ENCODE measurements around the gene PRR20B. TPM values are rescaled to one million over a fixed set of nuclear protein-coding genes. Genes with fewer than 3 reads are reported as not detected.
"Not testable (repeated sequence)": the region's sequence is repeated elsewhere in the genome, so short reads cannot be mapped to it uniquely, and the experiment has no call there.

The PRR20B gene
- polyA plus RNA-seq, 2 of the 4 experiments (the other 2 are of a cell fraction) = not detected

- no peak for FAIRE-seq
- 16% methylated on average over 5 of the region's 5 CpGs for WGBS (ENCODE audit: missing lambda C conversion rate)
- Histone ChIP-seq H3K4me1 (no peaks in the 10 kb centered on the region), H3K4me2 (no peak overlapping the region), H3K9me3 (no peaks in the 10 kb centered on the region), H3K27ac (no peak overlapping the region), H3K4me3 (no peak overlapping the region)
- no peak for ATAC-seq
- TF ChIP-seq ELK1 (IDR thresholded peaks at IDR 0.05; ENCODE audit: low read depth, low read length) = no peak
- TF ChIP-seq HEYL (CRISPR knock-in tag; IDR thresholded peaks at IDR 0.05) = no peak
- no peak for TF ChIP-seq RAD21 (conservative IDR thresholded peaks at IDR 0.05 in 1 of 2, IDR thresholded peaks at IDR 0.05 in 1 of 2)
- TF ChIP-seq ZNF302 (CRISPR knock-in tag; IDR thresholded peaks at IDR 0.05) = no peak
- TF ChIP-seq HOXB13 (CRISPR knock-in tag; IDR thresholded peaks at IDR 0.05; ENCODE audit: low read depth) = no peak
- POLR2A ChIA-PET = no interaction called here
- no peak for DNase-seq (ENCODE audit: low read depth in 1 of 2, low spot score in 1 of 2)
- CTCF ChIA-PET = no interaction called here
Measured at GRCh38 chr13:57138988-57139387, 8.3 kb upstream of the PRR20B start.

- H3K4me1 ChIP-seq; DNase-seq (ENCODE audit: low read depth in 1 of 2, low spot score in 1 of 2); ATAC-seq; H3K27ac ChIP-seq; H3K9me3 ChIP-seq; H3K4me2 ChIP-seq; CTCF ChIA-PET; H3K4me3 ChIP-seq; POLR2A ChIA-PET; FAIRE-seq: not testable (repeated sequence)
- 51% methylated on average over 10 of the region's 18 CpGs for WGBS (ENCODE audit: missing lambda C conversion rate)
Measured at GRCh38 chr13:57139781-57140180, 7.5 kb upstream of the PRR20B start.

- CTCF ChIA-PET = not testable (repeated sequence)
- WGBS (ENCODE audit: missing lambda C conversion rate) = 43% methylated on average over 12 of the region's 34 CpGs
Measured at GRCh38 chr13:57140235-57140968, 6.9 kb upstream of the PRR20B start, which contains the start of gene PRR20A. TSS of gene PRR20A (plus strand) at chr13:57140918. CDS start at chr13:57141305, 387 bp downstream.

GRCh38 chr13:57148106-57148505, 818 bp downstream of the PRR20B start:
- H3K4me3 ChIP-seq; ATAC-seq; FAIRE-seq; POLR2A ChIA-PET; H3K9me3 ChIP-seq; H3K4me2 ChIP-seq; H3K4me1 ChIP-seq; H3K27ac ChIP-seq; CTCF ChIA-PET; DNase-seq (ENCODE audit: low read depth in 1 of 2, low spot score in 1 of 2): not testable (repeated sequence)
- WGBS (ENCODE audit: missing lambda C conversion rate) = 68% methylated on average over 9 of the region's 14 CpGs

More at GRCh38 chr13:57140235-57140968, 6.9 kb upstream of the PRR20B start, which contains the start of gene PRR20A:
- H3K4me2 ChIP-seq; ATAC-seq; H3K27ac ChIP-seq; POLR2A ChIA-PET; H3K9me3 ChIP-seq; FAIRE-seq; H3K4me3 ChIP-seq; DNase-seq (ENCODE audit: low read depth in 1 of 2, low spot score in 1 of 2); H3K4me1 ChIP-seq: not testable (repeated sequence)

- no CpG with 5 or more reads among the region's 22 CpGs for WGBS (ENCODE audit: missing lambda C conversion rate)
- ATAC-seq; POLR2A ChIA-PET; H3K4me3 ChIP-seq; H3K9me3 ChIP-seq; H3K4me2 ChIP-seq; DNase-seq (ENCODE audit: low read depth in 1 of 2, low spot score in 1 of 2); H3K4me1 ChIP-seq; H3K27ac ChIP-seq; CTCF ChIA-PET; FAIRE-seq: not testable (repeated sequence)
Measured at GRCh38 chr13:57153761-57154160, 6.5 kb downstream of the PRR20B start, which contains the start of gene PRR20C. TSS of gene PRR20C (plus strand) at chr13:57154061. CDS start at chr13:57154448, 387 bp downstream.

GRCh38 chr13:57160332-57160731, 13.0 kb downstream of the PRR20B start, which contains the start of gene PRR20D:
TSS of gene PRR20D (plus strand) at chr13:57160632. CDS start at chr13:57161019, 387 bp downstream.
- H3K4me2 ChIP-seq; CTCF ChIA-PET; POLR2A ChIA-PET; FAIRE-seq; ATAC-seq; H3K9me3 ChIP-seq; H3K27ac ChIP-seq; H3K4me1 ChIP-seq; H3K4me3 ChIP-seq; DNase-seq (ENCODE audit: low read depth in 1 of 2, low spot score in 1 of 2): not testable (repeated sequence)
- no CpG with 5 or more reads among the region's 22 CpGs for WGBS (ENCODE audit: missing lambda C conversion rate)

- H3K4me2 ChIP-seq; H3K4me3 ChIP-seq; H3K27ac ChIP-seq; CTCF ChIA-PET; H3K4me1 ChIP-seq; FAIRE-seq; DNase-seq (ENCODE audit: low read depth in 1 of 2, low spot score in 1 of 2); H3K9me3 ChIP-seq; POLR2A ChIA-PET; ATAC-seq: not testable (repeated sequence)
- no CpG with 5 or more reads among the region's 22 CpGs for WGBS (ENCODE audit: missing lambda C conversion rate)
Measured at GRCh38 chr13:57166897-57167296, 19.6 kb downstream of the PRR20B start, which contains the start of gene PRR20E. TSS of gene PRR20E (plus strand) at chr13:57167197. CDS start at chr13:57167584, 387 bp downstream.

Data from A549 (cell line).